K562 treated with DMSO at 1 percent for 48 hours (cell line): Measurements from ENCODE around the gene SLC25A1. TPM values are rescaled to one million over a fixed set of nuclear protein-coding genes. Genes with fewer than 3 reads are reported as not detected.

Source experiments
- total RNA-seq: library from RNA; unstranded; fragments of 300-600 nt; gene quantifications from 2 replicates; pipeline ENCODE4 v1.2.3, GENCODE V29; 2022; ENCODE audit warnings: low replicate concordance; ENCODE audit errors: extremely low read depth

SLC25A1 gene
- not detected in 2 replicates for total RNA-seq

DNA sequence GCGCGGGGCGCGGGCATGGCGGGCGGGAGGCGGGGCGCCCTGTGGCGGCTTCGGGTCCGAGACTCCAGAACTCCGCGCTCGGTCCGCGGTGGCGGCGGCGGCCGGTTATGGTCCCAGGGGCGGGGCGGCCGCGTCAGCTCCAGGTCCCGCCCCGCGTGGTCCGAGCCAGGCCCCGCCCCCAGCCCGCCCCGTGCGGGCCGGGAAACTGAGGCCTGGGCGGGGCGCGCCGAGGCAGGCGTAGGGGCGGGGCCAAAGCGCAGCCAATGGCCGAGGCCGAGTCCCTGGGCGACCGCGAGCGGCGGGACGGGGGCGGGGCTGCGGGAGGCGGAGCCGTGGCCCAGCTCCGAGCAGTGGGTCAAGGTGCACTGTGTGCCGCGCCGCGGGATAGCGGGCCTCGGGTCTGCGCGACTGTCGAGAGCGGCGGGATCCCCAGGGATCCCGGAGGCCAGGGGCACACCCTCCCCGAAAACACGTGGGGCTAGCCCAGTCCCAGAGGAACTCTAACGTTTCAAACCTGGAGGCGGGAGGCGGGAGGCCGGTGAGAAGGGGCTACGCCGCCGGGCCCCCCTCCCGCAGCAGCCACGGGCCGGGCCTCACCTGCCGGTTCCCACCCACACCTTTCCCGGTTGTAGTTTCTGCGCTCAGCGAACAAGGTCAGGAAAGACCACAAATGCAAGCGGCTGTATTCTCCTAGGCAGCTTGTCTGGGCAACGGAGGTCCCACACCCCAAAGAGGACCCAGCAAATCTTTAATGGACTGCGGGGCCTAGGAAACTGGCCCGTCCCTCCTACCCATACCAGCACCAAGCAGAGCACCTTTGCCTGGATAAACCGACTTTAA lies at the start of gene SLC25A1:
Gene SLC25A1, minus strand, starts transcription at position 80 of the 840 bp plus-strand sequence. Its CDS starts 63 bp downstream, at position 17.

DNA sequence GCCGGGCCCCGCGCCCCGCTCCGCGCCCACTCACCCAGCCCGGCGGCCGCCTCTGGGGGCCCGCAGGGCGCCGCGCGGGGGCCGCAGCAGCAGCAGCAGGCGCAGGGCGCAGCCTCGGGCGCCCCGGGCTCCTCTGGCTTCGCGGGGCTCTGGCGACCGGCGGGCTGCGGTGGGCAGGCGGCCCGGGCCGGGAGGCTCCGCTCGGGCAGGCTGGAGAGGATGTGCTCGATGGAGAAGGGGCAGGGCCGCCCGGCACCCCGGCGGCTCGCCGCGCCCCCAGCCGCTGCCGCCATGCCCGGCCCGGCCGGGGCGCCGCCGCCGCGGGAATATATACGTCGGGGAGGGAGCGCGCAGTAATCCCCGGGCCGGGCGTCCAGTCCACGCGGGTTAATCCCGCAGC lies 28.5 kb downstream of the SLC25A1 start, which contains the start of gene GSC2:
Gene GSC2, minus strand, starts transcription at position 302 of the 400 bp plus-strand sequence. Its CDS starts 9 bp downstream, at position 293.

DNA sequence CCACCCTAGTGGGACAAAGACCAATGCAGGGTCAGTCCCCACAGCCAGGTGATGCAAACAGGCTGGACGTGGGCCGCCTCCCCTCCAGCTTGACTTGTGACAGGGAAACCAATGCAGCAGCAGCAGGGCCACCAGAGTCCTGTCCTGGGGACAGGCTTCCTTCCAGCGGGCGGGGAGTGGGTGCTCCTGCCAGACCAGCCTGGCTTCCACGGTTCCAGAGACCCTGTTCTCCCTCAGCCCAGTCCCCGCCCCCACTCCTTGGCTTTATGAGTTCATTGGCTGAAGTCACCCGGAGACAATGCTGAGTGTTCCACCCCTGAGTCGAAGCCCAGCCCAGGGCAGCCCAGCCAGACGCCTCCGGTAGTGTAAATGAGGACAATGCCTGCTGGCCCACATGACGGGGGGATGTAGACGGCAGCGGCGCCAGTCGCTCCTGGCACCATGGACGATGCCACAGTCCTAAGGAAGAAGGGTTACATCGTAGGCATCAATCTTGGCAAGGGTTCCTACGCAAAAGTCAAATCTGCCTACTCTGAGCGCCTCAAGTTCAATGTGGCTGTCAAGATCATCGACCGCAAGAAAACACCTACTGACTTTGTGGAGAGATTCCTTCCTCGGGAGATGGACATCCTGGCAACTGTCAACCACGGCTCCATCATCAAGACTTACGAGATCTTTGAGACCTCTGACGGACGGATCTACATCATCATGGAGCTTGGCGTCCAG lies 47.4 kb downstream of the SLC25A1 start, which contains the start of gene TSSK2:
Gene TSSK2, plus strand, starts transcription at position 350 of the 726 bp plus-strand sequence. Its CDS starts 92 bp downstream, at position 442.

Other genes starting within 250 kb of the SLC25A1 start
- gene PRODH, start 242.4 kb downstream of the SLC25A1 start, total RNA-seq, result not detected in 2 replicates
- 133 TPM in 1 of 2 replicates, not detected in the other for gene DGCR2, start 56.3 kb downstream of the SLC25A1 start, total RNA-seq
- gene TSSK2, start 47.4 kb downstream of the SLC25A1 start, total RNA-seq, result not detected in 2 replicates
- 189 TPM in 1 of 2 replicates, not detected in the other for gene ESS2, start 34.1 kb downstream of the SLC25A1 start, total RNA-seq
- not detected in 2 replicates for gene GSC2, start 28.4 kb downstream of the SLC25A1 start, total RNA-seq
- gene CLTCL1, start 113.0 kb upstream of the SLC25A1 start, total RNA-seq, result not detected in 2 replicates